Suppressor macrophage (primary cell): Measurements from ENCODE around the gene RASSF3.

ENCODE experiments used
- DNase-seq, 4 experiments: peaks; one replicate each; pipeline ENCODE4 v3.0.0-alpha.2; 2020 to 2022

Gene RASSF3

DNA sequence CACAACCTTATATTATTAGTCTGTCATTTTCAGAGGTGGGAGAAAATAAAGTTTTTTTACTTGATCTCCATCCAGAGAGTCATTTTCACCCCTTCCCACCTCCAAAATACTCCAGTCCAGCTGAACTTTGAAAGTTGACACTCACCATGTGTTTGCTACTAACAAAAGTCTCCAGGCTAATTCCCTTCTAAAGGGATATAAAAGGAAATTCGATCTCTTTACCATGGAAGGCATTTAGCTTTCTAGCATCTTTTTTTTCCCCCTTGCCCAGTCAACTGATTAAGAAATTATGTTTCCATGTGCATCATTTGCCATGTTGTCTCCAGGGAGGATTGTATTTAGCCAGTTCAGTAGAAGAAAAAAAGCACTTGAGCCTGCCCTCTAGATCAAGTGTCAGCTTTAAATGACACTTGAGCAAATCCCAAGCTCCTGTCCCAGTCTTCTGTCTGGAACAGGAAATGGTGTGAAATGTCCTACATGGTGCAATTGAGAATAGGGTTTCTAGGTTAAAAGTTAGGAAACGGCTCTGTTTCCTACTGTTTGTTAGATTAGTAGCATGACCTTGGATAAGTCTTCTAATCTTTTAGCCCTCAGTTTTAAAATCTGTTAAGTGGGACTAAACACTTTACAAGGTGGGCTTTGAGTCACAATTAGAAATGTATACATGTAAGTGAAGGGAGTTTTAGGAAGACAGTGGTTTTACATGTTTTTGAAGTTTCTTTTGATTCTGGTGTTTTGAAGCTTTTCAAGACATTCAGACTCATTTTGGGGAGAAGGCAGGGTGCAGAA is 81.7 kb downstream of the RASSF3 start:
- peak in 3 of 4 experiments; percentile 27 to 42 (median 38) for DNase-seq

DNA sequence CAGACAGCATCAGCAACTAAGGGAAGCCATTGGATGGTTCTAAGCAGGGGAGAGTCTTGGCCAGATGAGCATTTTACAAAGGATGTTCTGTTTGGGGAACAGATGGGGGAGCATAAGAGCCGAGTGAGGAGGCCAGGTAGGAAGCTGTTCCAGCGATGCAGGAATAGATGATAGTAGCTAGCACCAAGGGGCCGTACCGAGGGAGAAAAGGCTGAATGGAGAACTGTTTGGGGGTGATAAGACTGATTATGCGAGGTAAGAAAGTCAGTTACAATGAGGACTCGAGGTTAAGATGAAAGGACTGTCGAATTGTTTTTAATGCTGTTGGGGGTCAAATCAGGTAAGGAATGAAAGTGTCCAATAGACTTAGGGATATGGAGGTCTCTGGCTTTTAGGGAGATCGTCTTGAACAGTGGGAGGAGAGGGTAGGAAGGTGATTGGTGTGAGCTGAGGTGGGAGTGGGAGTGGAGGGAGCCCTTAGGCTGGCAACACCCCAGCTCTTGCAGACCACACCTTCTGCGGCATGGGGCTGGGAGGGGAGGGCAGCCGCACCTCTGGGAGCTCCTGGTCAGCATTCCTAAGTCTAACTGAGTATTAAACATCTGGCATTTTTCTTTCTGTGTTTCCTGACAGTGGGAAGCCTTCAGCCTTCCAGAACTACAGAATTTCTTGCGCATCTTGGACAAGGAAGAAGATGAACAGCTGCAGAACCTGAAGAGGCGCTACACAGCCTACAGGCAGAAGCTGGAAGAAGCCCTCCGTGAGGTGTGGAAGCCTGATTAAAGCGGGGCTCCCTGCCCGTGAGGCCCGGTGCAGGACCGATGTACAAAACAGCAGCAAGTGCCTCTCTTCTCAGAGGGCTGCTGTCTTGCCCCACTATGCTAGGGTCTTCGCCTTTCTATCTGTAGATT is 84.1 kb downstream of the RASSF3 start:
- no peak for DNase-seq

DNA sequence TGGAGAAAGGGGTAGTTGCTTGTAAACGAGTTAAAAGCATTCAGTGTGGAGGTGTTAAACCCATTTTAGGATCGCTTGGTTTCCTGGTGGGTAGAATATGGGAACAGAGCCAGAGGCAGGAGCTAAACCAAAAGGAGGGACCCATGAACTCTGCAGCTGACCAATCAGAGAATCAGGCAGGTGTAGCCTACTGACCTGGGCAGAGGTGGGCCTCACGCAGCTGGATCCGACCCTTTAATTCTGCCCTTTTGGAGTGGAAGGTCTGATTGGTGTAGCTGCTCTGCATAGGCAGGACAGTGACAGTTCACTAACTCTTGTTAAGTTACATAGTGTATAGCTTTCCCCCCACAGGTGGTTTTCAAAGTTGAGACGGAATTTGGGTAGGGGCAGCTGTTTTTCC is 85.3 kb downstream of the RASSF3 start:
- no peak for DNase-seq

DNA sequence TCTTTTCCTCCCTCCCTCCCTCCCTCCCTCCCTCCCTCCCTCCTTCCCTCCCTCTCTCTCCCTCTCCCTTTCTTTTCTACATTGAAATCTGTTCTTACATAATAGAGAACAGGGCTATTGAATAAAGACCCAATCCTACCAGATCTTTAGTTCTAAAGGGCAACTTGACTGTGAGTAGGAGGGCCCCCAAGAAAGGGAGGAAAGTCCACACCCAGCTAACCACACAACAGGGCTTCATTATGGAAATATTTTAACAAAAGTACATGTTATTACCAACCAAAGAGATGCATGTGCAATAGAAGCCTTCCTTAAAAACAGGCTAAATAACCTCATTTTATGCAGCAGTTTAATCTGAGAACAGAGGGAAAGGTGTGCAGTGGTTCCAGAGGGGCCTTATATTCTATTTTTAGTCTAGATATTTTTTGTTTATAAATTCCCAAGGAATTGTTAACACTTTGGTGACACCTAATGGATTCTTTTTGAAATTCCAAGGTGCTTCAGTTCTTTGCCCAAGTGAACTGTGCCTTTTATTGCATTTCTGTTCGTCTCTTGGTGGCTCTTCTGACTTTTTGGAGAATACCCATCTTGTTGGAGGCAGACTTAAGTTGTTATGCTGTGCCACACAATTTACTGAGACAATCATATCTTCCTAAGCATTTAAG is 85.9 kb downstream of the RASSF3 start:
- peak in 2 of 4 experiments; percentile 19 to 46 for DNase-seq

DNA sequence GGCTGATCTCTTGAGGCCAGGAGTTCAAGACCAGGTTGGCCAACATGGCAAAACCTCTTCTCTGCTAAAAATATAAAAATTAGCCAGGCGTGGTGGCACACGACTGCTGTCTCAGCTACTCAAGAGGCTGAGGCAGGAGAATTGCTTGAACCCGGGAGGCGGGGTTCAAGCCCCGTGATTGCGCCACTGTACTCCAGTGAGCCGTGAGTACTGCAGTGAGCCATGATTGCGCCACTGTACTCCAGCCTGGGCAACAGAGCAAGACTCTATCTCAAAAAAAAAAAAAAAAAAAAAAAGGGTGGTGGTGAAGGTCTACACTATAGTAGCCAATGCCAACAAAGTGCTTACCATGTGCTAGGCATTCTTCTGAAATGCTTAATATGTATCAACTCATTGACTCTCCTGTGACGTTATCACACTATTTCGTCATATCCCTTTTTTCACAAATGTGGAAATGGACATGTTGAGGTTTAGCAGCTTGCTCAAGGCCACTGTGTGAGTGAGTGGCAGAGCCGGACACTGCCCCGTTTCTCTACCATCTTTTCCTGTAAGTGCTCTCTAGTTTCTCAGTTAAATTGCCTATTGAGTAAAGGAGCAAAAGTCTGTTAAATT is 89.3 kb downstream of the RASSF3 start:
- DNase-seq, result peak; percentile 73 to 94 (median 84)

DNA sequence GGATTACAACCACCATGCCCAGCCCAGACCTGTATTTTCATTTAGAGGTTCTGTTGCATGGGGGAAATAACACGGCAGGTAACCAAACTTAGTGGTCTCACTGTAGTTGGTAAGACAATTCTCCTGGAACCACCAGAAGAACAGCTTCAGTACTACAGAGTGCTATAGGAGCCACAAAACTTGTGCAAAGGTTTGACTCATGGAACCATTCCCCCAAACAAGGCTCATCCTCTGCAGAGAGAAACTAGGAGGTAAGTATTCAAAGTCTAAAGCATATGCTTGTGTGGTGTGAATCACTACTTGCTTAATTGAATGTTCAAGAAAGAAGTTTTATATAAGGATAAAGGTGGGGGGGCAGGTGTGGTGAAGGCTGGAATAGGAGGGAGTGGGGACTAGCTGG is 90.2 kb downstream of the RASSF3 start:
- DNase-seq, result no peak

DNA sequence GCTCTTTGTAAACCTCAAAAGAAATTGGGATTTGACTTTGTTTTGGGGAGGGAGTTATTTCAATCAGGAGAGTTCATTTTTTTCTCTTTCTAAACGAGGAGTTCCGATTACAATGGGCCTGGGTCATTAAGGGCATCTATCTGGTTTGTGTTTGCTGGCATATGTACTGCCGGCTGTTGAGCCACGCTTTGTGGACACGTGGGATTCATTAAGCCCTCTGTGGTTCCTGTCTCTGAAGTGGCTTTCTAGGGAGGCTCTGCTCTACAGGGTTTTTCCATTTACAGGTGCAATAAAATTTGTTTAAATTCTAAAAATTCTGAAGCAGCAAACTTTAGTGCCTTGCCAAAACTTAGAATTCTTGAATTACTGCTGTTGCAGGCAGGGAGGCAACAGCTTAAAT is 91.0 kb downstream of the RASSF3 start:
- no peak for DNase-seq

DNA sequence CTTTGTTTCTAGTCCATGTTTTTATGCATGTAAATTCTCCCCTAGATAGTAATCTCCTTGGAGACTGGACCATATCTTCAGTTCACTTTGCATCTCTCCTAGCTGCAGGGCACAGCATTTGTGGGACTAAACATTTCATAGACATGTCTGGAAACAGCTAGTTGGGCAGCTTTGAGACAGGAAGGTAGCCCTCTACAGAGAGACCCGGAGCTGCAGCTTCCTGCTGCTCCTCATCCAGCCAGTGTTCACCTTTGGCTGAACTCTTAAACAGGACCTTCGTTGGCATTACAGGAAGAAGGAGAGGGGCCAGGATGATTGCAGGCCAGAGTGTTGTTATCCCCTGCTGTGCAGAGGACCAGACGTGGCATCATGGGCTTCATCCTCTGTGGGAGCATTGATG is 96.0 kb downstream of the RASSF3 start:
- DNase-seq, result no peak

DNA sequence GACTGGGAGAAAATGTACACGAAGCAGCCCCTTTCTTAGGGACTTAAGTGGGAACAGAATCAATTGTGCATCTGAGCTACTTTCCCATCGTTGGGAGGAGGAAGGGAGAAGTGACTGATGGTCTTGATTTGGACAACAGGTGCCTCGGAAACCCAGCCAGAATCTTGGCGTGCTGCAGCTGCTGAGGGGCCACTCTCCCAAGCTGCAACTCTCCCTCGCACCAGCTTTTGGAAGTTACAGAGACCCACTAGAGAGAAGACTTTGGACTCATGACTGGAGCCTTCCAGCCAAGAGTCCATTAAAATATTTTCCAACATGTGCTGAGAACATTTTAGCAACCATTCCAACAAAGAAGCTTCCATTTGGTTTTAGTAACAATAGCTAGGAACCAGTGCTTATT is 96.6 kb downstream of the RASSF3 start:
- DNase-seq, result no peak

DNA sequence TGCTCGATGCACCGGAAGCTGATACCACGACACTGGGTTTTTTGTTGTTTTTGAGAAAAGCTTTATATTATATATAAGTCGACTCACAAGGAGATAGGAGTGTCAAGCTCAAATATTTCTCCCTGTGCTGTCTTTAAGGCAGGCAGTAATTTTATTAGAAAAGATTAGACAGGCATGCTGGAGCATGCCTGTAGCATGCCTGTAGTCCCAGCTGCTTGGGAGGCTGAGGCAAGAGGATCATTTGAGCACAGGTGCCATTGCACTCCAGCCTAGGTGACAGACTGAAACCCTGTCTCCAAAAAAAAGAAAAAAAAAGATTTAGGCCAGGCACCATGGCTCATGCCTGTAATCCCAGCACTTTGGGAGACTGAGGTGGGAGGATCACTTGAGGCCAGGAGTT is 97.1 kb downstream of the RASSF3 start:
- DNase-seq, result no peak

DNA sequence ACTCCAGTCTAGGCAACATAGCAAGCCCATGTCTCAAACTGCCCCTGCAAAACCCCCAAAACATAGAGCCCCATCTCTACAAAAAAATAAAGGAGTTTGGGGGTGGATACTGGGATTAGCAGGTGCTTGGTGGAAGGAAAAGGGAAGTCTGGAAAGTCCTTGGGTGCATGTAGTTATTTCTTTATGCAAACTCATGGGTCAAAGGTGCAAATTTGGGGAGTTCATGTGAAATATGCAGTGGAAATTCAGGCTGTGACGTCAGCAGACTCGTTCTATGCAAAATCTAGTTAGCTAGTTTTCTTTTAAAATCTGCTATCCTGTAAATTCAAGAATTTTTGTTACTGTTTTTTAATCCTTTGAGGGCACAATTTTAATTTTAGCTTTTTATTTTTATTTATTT is 97.6 kb downstream of the RASSF3 start:
- no peak for DNase-seq

DNA sequence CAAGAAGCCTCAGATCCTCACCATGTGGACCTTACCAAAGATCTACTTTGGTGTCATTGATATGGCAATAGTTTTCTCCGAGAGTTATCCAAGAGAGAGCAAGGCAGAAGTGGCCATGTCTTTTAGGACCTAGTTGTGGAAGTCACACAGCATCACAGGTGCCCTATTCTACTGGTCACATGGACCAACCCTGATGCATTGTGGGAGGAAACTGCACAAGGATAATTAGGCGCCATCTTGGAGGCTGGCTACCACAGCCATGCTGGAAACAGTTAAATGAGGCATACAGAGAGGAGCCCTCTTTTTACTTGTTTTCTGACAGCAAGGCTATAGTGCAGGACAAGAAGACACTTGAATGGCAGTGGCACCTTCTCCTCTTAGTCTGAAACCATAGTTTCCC is 99.1 kb downstream of the RASSF3 start:
- DNase-seq, result no peak

DNA sequence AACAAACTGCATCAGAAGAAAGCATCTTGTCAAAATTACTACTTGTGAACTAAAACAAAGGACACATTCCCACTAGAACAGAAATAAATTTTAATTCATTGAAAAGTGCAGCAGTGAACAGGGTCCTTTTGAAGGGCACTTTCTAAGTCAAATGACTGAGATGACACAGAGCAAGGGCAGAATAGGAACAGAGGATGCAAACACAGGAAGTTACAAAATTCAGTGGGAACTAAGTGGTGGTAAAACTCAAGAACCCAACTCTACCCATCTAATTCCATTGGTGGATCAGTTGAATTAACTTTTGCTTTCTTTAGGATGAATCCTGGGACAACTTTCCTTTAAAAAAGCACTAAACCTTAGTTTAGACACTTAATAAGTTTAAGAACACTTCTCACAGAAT is 103.1 kb downstream of the RASSF3 start:
- peak in 3 of 4 experiments; percentile 35 to 69 (median 65) for DNase-seq

DNA sequence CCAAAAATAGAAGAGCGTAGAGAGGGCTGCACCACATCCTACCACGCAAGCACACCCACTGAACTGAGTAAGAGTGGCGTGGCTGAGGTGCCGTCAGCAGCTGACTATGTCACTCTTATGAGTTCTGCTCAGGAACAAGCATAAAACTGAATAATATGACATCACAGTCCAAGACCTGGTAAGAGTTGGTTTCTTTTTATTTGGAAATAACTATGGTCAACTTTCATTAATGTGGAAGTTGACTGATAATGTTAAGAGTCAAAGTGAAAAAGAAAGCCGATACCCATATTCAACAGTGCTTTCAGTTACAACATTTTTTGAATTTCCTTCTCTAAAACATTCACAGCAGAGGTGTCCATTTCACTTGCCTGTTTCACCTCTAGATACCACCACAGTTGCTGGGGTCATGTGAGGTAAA is 104.3 kb downstream of the RASSF3 start:
- DNase-seq, result peak; percentile 67 to 88 (median 70)

DNA sequence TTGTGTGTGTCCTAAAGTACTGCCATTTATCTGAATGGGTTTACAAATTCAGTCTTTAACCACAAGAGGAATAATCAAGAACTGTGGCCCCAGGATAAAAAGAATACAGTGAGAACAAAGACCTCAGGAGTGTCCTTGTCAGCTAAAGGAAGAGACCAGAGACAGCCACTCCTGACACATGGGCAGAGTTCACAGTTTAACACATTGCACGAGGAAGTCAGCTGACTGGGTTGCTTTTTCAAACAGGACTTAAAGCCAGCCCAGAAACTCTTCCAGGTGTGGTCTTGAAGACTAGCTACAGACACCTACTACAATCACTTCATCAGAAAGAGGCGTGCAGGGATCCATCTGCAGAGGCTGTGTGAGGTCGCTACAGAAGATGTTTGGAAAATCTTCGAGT is 106.1 kb downstream of the RASSF3 start:
- DNase-seq, result no peak

DNA sequence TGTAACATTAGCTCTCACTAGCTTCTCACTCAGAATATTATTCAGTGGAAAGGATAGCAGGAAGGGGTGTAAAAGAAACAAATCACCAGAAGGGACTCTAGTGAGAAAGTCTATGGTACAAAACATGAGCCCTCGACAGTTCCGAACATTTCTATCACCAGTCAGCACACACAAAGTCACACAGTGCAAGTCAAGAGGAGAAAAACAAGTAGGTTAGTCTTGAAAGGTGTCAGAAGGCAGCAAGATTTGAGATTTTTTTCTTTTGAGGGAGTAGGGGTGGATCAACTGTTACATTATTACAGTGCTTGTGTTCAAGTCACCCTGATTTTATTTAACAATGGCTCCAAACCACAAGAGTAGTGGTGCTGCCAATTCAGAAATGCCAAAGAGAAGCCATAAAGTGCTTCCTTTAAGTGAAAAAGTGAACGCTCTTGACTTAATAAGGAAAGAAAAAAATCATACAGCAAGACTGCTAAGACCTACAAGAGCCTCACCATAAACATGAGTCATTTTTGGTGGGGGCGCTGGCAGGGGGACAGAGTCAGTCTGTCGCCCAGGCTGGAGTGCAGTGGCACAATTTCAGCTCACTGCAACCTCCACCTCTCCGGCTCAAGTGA is 106.7 kb downstream of the RASSF3 start:
- no peak for DNase-seq

DNA sequence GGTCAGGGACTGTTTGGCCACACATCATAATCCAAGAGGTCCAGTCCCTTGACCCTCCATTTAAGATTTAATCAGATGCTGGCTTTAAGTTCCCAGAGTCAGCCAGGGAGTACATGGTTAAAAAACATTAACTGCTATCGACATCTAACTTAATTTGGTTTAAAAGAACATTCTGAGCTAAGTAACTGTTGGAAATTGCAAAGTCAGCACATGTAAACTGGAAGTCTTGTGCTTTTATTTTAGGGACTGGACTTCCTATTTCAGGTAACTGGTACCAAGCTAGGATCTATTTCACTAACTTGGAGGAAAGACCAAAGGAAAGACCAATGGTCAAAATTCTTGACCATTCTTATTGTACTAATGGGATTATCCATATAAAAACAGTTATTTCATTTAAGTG is 108.4 kb downstream of the RASSF3 start:
- no peak for DNase-seq

DNA sequence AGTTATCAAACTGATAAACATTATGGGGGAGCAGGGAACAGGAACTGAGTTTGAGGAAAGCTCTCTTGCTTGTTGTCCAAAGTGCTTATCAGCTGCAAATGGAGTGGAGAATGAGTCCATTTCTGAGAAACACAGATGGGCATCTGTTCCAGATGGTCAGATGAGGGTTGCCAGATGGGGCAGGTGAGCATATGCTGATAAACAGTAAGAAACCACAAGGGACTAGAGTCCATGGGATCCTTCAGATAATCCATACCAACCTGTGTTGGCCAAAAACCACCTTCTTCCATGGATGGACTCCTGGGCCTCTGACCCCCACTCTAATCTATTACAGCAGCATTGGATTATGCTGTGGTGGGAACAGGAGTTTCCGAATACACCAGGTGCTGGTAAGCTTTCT is 110.6 kb downstream of the RASSF3 start:
- DNase-seq, result no peak

DNA sequence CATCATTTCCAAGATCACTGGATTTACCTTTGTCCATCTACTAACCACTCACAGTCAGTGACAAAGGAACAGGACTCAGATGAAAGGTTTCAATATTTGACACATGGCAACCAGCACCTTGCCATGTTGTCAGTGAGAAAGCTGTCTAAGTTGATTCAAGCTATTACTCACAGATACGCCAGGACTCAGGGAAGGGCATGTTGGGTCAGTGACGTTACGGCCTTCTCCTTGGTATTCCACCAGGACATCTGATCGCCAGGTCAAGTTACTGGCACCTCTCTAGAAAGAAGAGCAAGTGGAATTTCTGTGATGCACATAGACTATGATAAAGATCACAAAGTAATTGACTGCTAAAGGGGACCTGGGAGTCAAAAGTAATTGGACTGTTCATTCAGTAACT is 112.5 kb downstream of the RASSF3 start:
- DNase-seq, result no peak

DNA sequence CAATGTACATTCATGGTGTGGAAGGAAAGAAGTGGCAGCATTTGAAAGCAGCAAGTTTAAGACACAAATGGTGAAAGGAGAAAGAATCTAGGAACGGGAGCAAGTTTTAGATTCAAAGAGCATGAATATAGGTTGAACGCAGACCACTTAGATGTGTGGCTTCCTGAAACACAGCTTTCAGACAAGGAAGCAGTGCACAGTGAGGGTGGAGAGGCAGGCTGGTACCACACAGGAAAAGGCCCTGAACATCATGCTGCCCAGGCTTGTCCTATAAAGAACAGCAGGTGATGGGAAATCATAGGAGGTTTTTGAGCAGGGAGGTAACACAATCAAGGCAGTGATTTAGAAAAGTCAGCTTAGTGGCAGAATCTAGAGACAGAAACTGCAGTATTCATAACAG is 113.3 kb downstream of the RASSF3 start:
- DNase-seq, result no peak

DNA sequence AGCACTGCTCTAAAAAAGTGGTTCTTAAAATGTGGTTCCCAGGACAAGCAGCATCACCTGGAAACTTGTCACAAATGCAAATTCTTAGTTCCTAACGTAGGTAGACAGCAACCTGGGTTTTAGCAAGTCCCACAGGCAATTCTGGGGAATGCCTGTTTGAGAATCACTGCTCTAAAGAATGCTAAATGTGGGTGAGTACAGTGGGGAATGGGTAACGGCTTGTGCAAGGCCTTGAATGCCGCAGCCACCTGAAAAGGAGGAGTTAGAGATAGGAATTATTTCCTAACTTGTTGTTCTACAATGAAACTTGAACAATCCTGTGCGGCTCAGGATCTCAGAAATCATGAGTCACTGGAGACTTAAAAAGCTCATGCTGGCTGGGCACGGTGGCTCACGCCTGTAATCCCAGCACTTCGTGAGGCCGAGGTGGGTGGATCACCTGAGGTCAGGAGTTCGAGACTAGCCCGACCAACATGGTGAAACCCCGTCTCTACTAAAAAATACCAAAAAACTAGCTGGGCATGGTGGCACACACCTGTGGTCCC is 114.0 kb downstream of the RASSF3 start:
- DNase-seq, result no peak
